HG03469 (cell line): ENCODE data around the gene B4GALT2.

ENCODE experiments used
- ATAC-seq: cut with Tn5 transposase; IDR thresholded peaks from one replicate; pipeline ENCODE4 v1.9.1; 2021; ENCODE audit warnings: mild to moderate bottlenecking, moderate library complexity, moderate number of reproducible peaks; ENCODE audit not compliant: unreplicated experiment

Gene B4GALT2

DNA sequence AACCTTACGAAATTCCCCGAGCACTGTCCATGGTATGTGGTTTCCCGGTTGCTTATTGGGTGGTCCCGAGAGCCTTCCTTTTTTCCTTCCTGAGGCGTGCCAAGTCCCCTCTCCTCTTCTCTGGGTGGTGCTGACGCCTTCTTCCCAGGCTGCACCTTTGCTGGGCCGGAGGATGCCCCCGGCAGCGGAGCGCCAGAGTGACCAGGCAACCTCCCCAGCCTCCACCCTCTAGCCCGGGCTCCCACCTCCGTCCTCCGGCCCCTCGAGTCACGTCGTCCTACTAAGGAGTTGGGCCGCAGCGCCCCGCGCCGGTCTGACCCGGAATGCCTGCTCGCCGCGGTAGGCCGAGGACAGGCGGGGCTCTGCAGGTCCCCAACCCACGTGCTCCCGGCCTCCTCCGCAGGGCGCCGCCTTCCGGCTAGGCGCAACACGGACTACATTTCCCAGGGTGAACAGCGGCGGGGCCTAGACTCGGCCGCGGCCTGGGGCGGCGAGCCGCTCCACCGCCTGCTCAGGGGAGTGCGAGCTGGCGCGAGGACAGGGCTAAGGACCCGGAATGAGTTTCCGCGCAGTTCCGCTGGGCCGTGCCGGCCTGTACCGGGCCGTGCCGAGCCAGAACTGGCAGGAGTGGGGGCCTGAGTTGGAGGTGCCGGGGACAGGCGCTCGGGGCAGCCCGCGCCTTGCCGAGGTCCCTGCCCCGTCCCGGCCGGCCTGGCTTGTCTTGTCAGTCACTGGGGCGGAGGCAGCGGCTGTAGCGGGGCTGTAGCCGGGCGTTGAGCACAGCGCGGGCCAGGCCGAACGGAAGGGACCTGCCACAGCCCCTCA lies 32.6 kb upstream of the B4GALT2 start, which contains the start of gene IPO13:
Gene IPO13 (plus strand): TSS at position 715 of the 825 bp plus-strand sequence. CDS start 651 bp downstream, outside the sequence.
- peak; percentile 85 for ATAC-seq

DNA sequence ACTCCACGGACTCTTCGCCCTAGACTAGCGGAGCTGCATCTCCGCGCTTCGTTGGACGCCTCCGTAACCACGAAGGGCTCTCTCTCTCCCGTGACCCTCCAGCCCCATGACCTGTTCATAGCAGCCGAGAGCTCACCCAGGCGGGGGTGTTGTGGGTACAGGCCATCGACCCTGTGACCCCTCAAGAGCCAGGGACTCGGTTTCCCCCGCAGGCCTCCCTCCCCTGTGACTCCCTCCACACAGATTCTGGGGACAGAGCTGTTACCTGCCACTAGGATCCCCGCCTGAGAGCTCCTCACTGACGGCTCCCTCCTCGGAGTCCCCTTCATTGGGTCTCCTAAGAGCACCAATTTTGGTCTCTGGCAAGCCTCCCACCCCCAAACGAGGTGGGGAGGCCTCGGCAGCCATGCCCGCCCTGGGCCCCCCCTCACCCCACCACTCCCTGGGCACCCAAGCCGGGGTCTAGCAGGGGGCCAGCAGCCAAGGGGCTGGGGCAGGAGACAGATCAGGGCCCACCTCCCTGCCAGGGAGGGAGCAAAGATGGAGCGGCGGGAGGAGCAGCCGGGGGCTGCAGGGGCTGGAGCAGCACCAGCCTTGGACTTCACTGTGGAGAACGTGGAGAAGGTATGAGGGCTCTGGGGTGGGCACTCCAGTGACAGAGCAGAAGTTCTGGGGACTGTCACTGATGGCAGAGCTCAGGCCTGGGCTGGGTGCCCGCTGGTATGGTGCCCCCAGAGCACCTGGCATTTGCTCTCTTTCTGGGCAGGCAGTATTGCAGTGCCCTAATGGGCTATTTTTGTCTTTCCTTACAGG lies 31.7 kb upstream of the B4GALT2 start:
- no peak for ATAC-seq

DNA sequence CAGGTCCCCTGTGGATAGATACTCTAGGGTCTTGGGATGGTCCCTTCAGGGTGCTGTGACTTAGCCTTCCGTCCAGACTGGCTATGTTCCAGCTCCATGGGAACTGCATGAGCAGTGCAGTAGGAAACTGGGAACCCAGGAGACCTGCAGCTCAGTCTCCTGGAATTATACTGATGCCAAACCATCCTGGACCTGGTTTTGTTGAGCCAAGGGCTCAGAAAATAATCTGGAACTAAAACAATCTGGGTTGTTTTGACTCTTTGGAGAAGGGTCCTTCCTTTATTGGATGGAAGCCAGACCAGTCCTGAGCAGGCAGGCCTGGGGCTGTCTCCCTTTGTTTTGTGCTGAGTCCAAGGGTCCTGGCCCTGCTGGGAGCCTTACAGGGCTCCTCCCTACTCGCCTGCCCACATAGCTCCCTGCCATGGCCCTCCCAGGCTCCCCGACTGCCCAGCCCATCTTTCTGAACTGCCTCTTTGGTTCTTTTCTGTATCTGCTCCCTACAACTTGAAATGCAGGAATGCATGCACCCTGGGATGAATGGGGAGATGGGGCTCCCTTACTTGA lies 31.1 kb upstream of the B4GALT2 start:
- no peak for ATAC-seq

DNA sequence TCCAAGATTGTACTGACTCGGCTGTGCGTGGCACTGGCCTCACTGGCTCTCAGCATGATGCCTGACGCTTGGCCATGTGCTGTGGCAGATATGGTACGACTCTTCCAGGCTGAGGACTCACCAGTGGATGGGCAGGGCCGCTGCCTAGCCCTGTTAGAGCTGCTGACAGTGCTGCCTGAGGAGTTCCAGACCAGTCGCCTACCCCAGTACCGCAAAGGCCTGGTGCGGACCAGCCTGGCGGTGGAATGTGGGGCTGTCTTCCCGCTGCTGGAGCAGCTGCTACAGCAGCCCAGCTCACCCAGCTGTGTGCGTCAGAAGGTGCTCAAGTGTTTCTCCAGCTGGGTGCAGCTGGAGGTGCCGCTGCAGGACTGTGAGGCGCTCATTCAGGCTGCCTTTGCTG lies 29.3 kb upstream of the B4GALT2 start:
- ATAC-seq, result no peak

DNA sequence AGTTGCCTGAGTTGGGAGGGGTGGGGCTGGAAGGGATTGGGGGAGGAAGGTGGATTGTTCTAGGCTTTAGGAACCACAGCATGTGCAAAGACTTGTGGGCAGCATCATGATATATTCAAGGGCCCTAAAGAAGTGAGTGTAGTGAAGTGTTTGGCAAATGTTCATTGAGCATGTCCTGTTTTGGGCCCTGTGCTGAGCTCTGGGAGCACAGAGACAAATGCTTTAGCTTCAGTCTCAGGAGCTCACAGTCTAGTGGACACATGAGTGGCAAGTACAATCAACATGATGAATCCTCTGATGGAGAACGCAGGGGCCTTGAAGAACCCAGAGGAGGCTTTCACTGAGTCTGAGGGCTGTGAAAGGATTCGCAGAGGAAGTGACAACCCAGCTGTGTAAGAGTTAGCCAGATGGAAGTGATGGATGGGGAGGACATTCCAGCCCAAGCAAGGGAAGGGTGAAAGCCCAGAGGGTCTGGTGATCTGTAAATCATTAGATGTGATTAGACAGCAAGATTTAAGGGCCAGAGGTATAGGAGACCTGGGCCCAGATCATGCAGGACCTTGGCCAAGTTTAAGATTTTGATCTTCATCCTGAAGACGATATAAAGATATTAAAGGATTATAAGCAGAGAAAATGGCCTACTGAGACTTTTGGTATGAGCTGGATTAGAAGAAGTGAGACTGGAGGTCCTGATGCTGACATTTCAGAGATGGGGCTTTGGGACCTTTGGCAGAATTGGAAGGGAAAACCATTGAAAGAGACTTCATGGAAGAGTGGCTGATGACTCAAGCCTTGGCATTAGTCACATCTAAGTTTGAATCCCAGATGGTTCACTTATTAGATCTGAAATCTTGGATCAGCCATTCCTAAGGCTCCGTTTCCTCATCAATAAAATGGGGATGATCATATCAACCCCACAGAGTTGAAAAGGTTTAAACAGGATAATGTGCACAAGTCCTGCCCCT lies 27.7 kb upstream of the B4GALT2 start:
- ATAC-seq, result no peak

DNA sequence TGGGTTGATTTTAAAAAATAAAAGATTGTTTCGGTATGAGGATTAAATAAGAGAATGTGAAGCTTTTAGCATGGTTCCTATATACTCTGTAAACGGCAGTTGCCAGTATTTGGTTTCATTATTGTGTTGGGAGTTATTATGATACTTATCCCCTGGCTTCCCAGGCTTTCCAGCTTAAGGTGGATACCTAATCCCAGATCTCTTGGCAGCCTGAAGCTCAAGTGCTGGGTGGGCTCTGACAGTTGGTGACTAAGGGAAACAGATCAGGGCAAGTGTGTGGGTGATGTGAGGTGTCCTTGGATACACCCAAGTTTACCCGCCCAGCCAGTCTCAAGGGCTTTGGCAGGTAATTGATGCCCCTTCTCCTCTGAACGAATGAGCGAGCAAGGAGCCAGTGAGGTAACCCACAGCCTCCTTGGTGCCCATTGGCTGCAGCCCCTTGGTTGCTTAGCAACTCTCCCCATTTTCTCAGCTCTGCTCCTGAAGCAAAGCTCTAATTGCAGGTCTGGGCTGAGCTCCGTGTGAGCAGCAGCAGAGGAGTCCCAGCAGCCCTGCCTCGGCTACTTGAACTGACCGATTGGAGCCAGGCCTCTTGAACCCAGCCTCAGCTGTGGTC lies 26.2 kb upstream of the B4GALT2 start:
- no peak for ATAC-seq

DNA sequence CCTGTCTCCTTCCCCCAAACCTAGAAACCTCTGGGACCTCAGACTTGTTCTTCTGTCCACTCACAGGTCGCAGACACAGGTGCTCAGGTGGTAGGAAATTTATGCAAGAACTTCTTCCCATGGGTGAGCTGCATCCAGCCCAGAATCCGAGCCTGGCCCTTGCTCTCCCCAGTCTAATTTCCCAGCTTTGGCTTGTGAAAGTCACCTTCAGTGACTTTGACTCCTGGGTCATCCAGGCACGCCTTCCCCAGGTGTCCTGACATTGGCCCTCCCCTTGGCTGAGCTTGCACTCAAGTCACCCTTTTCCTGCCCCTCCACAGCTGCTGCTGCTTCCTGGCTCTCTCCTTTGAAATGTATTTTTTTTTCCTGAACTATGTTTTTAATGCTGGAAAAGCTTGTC lies 25.6 kb upstream of the B4GALT2 start:
- ATAC-seq, result no peak

DNA sequence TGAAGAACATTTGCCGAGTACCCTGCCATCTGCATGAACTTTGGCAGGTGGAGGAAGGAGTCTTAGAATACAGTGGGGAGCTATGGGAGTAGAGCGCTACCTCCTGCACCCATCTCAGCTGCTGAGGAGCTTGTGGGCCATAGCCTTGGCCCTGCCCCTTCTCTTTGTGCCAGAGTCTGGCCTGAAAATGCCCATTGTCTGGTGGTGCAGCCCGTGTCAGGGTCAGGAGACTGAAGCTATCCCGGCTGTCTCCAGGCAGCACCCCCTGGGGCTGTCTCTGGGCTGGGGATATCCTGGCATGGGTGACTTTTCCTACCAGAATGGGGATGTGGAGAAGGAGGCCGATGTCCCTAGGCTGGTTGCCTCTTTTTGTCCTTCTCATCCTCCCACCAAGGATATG lies 25.0 kb upstream of the B4GALT2 start:
- no peak for ATAC-seq

DNA sequence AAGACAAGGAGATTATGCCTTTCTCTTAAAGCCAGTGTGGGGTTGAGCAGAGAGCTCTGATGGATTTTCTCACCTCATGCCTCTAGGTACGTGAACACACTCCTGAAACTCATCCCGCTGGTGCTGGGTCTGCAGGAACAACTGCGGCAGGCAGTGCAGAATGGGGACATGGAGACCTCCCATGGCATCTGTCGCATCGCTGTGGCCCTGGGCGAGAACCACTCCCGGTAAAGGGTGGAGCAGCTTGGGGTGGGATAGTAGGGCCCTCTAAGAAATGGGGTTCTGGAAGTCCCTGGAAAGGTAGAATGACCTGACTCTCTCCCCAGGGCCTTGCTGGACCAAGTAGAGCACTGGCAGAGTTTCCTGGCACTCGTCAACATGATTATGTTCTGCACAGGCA lies 22.8 kb upstream of the B4GALT2 start:
- ATAC-seq, result no peak

DNA sequence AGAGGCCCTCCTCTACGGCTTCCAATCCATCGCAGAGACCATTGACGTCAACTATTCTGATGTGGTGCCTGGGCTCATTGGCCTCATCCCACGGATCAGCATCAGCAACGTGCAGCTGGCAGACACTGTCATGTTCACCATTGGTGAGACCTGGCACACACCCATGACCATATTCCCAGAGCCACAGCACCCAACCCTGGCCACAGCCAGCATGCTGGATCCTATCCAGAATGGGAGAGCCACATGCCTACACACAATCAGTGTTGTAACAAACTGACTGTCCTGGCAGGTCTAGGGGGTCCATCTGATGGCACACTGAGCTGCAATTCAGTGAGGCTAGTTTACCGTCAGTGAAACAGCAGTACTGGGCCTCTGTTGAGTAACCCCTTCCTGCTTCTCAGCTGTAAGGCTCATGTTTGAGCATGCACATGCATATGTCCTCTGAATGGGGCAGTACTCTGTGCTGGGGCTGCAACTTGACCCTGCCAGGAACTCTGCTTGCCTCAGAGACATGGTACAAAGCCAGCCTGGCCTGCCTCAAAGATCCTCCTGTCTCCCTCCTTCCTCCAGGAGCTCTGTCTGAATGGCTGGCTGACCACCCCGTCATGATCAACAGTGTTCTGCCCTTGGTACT lies 21.5 kb upstream of the B4GALT2 start:
- no peak for ATAC-seq

DNA sequence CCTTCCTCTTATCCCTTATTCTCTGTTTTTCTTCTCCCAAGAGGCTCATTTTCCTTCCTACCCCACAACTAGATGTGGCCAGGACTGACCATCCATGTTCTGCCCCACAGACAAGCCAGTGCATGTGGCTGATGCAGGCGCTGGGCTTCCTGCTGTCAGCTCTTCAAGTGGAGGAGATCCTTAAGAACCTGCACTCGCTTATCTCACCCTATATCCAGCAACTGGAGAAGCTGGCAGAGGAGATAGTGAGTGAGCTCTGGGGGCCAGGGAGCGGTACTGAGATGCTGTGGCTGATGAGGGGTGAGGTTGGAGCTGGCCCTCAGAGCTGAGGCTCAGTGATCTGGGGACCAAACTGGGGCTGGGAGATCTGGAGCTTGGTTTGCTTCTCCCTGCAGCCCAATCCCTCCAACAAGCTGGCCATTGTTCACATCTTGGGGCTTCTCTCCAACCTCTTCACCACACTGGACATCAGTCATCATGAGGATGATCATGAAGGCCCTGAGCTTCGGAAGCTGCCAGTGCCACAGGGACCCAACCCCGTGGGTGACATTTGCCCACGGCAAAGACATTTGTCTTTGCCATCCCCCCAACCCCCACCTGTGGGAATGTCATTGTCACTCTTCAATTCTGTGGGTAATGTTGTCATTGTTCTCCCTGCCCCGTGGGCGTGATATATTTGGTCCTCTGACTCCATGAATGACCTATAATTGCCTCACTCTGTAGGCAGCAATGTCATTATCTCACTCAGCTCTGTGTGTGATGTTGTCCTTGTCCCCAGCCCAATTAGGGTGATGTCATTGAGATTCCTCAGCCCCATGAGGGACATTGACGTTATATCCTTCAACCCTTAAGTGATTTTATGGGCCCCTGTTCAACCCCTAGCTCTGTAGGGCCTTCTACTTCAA lies 20.4 kb upstream of the B4GALT2 start:
- no peak for ATAC-seq

DNA sequence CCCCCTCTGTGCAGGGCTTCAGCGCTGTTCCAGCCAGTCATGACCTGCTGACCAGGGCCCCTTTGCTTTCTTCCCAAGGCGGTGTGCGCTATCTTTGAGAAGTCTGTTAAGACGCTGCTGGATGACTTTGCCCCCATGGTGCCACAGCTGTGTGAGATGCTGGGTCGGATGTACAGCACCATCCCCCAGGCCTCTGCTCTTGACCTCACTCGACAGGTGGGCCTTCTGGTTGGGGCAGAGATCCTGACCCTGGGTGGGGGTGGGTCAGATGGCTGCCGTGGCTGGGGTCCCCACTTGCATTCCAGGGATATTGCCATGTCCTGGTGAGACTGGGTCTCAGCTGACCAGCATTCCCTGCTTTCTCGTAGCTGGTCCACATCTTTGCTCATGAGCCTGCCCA lies 18.2 kb upstream of the B4GALT2 start:
- no peak for ATAC-seq

DNA sequence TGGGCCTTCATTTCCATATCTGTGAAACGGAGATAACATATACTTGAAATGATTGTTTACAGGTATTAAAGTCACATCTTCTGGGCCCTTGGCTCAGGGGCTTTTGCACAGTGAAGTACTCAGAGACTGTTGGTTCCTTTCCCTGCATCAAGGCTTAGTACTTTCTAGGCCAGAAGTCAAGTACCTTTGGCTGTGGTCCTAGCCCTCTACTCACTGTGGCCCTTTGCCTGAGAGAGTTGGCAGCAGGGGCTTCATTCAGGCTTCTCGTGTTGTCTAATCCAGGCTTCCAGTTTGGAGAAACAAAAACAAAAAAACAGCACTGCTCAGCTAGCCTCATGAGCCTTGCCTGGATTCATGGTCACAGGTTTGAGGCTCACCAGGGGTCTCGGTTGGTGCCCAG lies 17.3 kb upstream of the B4GALT2 start:
- ATAC-seq, result no peak

DNA sequence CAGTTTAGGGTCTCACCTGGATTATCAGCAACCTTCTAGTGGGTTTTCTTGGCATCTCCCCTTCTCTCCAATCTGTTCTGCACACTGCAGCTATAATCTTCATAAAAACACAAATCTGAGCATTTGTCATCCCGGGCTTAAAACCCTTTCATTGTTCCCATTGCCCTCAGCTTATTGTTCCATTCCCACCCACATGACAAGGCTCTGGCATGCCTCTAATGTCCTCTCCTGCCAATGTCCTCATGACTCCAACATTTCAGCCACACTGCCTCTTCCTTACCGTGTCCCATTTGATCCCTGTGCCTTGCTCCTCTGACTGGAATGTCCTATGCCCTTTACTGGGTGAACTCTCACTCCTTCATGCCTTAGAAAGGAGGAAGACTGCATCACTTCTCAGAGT lies 16.7 kb upstream of the B4GALT2 start:
- ATAC-seq, result no peak

DNA sequence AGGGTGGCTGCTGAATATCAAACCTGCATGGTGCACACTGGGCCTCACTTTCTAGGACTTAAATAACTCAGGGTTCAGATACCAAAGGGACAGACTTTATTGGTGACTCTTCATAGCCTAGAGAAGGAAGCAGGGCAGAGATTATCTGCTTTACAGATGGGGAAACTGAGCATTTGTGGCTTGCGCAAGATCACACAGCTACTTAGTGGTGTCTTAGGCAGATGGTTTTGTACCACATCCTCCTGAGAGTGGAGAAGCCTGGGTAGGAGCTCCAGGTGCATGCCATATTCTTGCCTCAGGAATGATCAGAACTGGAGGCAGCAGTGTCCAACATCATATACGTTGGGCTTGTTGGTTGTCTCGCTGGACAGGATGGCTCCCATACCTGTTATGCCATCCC lies 16.0 kb upstream of the B4GALT2 start:
- ATAC-seq, result no peak

DNA sequence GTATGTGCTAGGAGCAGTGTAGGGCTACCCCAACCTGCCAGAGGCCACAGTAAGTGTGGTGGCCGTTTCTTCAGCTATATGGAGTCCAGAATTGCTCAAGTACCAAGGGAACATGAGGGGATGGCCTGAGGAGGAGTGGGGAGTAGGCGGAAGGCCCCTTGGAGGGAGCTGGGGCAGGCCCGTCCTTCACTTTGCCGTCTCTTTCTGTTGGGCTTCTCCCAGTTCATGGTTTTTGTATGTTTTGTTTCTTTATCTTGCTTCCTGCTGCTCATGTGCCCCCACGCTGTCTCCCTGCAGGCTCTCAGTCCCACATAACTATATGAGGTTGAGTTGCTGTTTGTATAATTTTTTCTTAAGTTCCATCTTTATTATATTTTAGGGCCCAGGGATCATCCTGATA lies 15.1 kb upstream of the B4GALT2 start:
- no peak for ATAC-seq

DNA sequence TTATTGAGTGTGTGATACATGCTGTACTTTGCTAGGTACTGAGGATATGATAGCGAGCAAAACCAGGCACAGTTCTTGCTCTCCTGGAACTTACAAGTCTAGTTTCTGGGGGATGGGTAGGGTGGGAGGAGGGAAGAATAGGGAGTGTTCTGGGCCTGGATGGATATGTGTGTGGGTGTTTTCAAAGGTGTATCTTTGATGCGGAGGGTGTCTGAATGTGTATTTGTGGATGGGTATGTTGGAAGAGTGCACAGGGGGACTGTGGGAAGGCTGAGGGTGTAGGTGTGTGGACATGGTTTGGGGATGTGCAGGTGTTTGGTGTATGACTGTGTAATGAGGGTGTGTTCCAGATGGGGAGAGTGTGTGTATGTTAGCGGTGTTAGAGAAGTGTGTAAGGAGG lies 13.7 kb upstream of the B4GALT2 start:
- ATAC-seq, result no peak

DNA sequence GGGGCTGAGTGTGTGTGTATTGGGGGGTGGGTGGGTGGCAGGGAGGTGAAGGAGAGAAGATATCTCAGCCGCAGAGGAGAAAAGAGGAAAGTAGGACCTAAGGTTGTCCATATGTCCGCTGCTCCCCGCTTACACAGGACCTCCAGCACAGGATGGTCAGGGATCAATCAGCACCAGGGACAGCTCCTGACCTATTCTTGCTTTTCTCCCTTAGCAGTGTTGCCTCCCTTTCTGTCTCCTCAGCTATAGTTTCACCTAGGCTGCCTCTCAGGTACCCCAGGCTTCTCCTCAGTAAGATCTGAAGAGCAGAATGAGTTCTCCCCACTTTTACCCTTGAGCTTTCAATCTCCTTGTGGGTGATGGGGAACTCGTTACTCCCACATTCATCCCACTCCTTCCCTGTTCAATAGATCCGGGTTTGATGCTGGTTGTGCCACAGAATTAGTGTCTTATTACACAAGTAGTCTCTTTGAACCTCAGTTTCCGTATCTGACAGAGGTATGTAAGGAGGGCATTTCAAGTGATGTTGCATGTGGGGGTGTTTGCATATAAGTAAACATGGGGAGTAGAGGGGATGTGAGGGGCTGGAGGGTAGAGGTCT lies 10.6 kb upstream of the B4GALT2 start:
- ATAC-seq, result no peak
